T-cell (primary cell): ENCODE data around the gene NLRC3. TPM values are rescaled to one million over a fixed set of nuclear protein-coding genes. Genes with fewer than 3 reads are reported as not detected.

Experiments used
- ATAC-seq, 4 experiments: fragments of 200-7000 bp in 3 of 4; fragments of 150-1000 bp in 1 of 4; cut with Tn5 transposase; replicated peaks in 1 of 4; 1 replicate in 3 of 4; 2 replicates in 1 of 4; pipeline ENCODE4 v1.10.0; 2021; ENCODE audit warnings: moderate library complexity in 3 of 4, mild to moderate bottlenecking in 2 of 4, moderate number of reproducible peaks in 1 of 4
- CTCF ChIA-PET, 2 donors: fragments of 300-600 bp; sonication (Branson Sonifier 250); formaldehyde crosslinking; loops; one replicate each; lab custom pipeline; 2022; ENCODE audit warnings: antibody characterized with exemption in 2 of 2; lab: Charles Lee
- POLR2A ChIA-PET, 2 donors: fragments of 300-600 bp; sonication (Branson Sonifier 250); formaldehyde crosslinking; loops; one replicate each; lab custom pipeline; 2022; ENCODE audit warnings: antibody characterized with exemption in 2 of 2; lab: Charles Lee
- DNase-seq, 35 experiments: peaks; one replicate each; pipeline versions ENCODE4 v3.0.0 to v3.0.0-alpha.2; 2013 to 2023
- H3K27ac ChIP-seq: one replicate; pipeline ENCODE4 v1.5.1; 2013; ENCODE audit warnings: low read length
- H3K27me3 ChIP-seq, 2 experiments: replicated peaks in 1 of 2; 1 replicate in 1 of 2; 2 replicates in 1 of 2; pipeline versions ENCODE4 v1.6.1 to v1.7.0; 2013; ENCODE audit warnings: low read length in 1 of 2, mixed read lengths in 1 of 2; ENCODE audit not compliant: control insufficient read depth in 2 of 2, insufficient read depth in 2 of 2; ENCODE audit errors: extremely low read depth in 1 of 2
- H3K36me3 ChIP-seq, 2 donors: 1 replicate in 1 of 2; 2 replicates in 1 of 2; pipeline versions ENCODE4 v1.6.1 to v1.7.0; 2013; ENCODE audit warnings: low read length in 1 of 2; ENCODE audit not compliant: control insufficient read depth in 2 of 2, insufficient read depth in 1 of 2; ENCODE audit errors: extremely low read depth in 1 of 2
- H3K4me1 ChIP-seq, 2 experiments: 1 replicate in 1 of 2; 2 replicates in 1 of 2; pipeline versions ENCODE4 v1.6.1 to v1.7.0; 2013; ENCODE audit warnings: low read length in 2 of 2, mixed read lengths in 1 of 2; ENCODE audit not compliant: insufficient read depth in 2 of 2, control insufficient read depth in 1 of 2; ENCODE audit errors: extremely low read depth in 1 of 2
- H3K4me3 ChIP-seq, 2 donors: 1 replicate in 1 of 2; 2 replicates in 1 of 2; pipeline versions ENCODE4 v1.5.1 to v1.7.0; 2013; ENCODE audit warnings: mild to moderate bottlenecking in 2 of 2, low read length in 1 of 2, moderate library complexity in 1 of 2; ENCODE audit not compliant: control insufficient read depth in 1 of 2; ENCODE audit errors: extremely low read depth in 1 of 2
- H3K9me3 ChIP-seq: 2 replicates; pipeline ENCODE4 v1.7.0; 2013
- H3K27ac Mint-ChIP-seq, 2 donors: one replicate each; pipeline ENCODE4 v1.8.0; 2020 to 2021; ENCODE audit warnings: mild to moderate bottlenecking in 2 of 2, mixed read lengths in 2 of 2
- H3K27me3 Mint-ChIP-seq, 2 donors: one replicate each; pipeline ENCODE4 v1.8.0; 2021 to 2022; ENCODE audit warnings: mixed read lengths in 2 of 2
- H3K36me3 Mint-ChIP-seq: one replicate; pipeline ENCODE4 v1.8.0; 2021; ENCODE audit warnings: mixed read lengths
- H3K4me1 Mint-ChIP-seq, 3 donors: one replicate each; pipeline ENCODE4 v1.8.0; 2020 to 2022; ENCODE audit warnings: mixed read lengths in 3 of 3, mild to moderate bottlenecking in 1 of 3
- H3K4me3 Mint-ChIP-seq, 3 donors: one replicate each; pipeline ENCODE4 v1.8.0; 2020 to 2022; ENCODE audit warnings: mild to moderate bottlenecking in 3 of 3, mixed read lengths in 3 of 3, moderate library complexity in 3 of 3
- H3K9me3 Mint-ChIP-seq, 3 donors: one replicate each; pipeline ENCODE4 v1.8.0; 2020 to 2022; ENCODE audit warnings: mixed read lengths in 3 of 3
- WGBS: methylation state at CpG from one replicate; pipeline ENCODE4 v1.1.5; 2013; ENCODE audit warnings: missing lambda C conversion rate; ENCODE audit not compliant: insufficient coverage; 5-methylcytosine and 5-hydroxymethylcytosine counted together
- total RNA-seq, 35 experiments: library from RNA in 6 of 35; stranded (reverse) in 6 of 35; fragments of 120-200 nt in 1 of 35; gene quantifications; one replicate each; pipeline versions ENCODE4 v1.2.1 to v1.2.4 and lab custom pipeline; 2013 to 2026

The NLRC3 gene
- total RNA-seq, 5 donors from 2014 or later (not counting 1 experiment from before 2014, with no cell fraction given), result 75.6 to 178 (median 160) TPM

- ChIA-PET CTCF (interaction anchor here in 1 of 2 donors (0.5 kb wide), 1 partner anchor 52 kb away, joined by 3 read pairs; no protein-coding TSS in a partner anchor), POLR2A (no interaction called here)
- no peaks in the 10 kb centered on the region for H3K27me3 ChIP-seq
- no peaks in the 10 kb centered on the region for H3K9me3 ChIP-seq
- peaks cover 0 to 3% of the 10 kb centered on the region in 2 experiments for H3K4me1 ChIP-seq
- no peak for DNase-seq
- H3K27ac ChIP-seq, result no peak overlapping the region
- ATAC-seq, result no peak
- H3K36me3 ChIP-seq, result peaks cover 30 to 93% of the 10 kb centered on the region in 2 donors
- WGBS, result 89% methylated on average over 10 of the region's 10 CpGs
- no peak overlapping the region for H3K4me3 ChIP-seq
- H3K36me3 Mint-ChIP-seq, result peaks cover 68% of the 10 kb centered on the region
- H3K4me3 Mint-ChIP-seq, result no peak overlapping the region
- no peaks in the 10 kb centered on the region for H3K27me3 Mint-ChIP-seq
- no peaks in the 10 kb centered on the region for H3K9me3 Mint-ChIP-seq
- no peak overlapping the region for H3K27ac Mint-ChIP-seq
- peaks cover 1 to 14% (median 5%) of the 10 kb centered on the region in 3 donors for H3K4me1 Mint-ChIP-seq
These were observed 28.8 kb downstream of the NLRC3 start for GRCh38 chr16:3548445-3548844.

GRCh38 chr16:3546986-3547682, 30.1 kb downstream of the NLRC3 start:
- ChIA-PET CTCF (no interaction called here), POLR2A (no interaction called here)
- Mint-ChIP-seq H3K27ac (peak overlapping the region in 1 of 2 donors; percentile 18), H3K36me3 (peaks cover 68% of the 10 kb centered on the region), H3K4me1 (peaks cover under 1 to 14% (median 5%) of the 10 kb centered on the region in 3 donors), H3K27me3 (no peaks in the 10 kb centered on the region), H3K9me3 (no peaks in the 10 kb centered on the region), H3K4me3 (no peak overlapping the region)
- no peaks in the 10 kb centered on the region for H3K4me1 ChIP-seq
- no peak for DNase-seq
- no peaks in the 10 kb centered on the region for H3K9me3 ChIP-seq
- 85% methylated on average over 10 of the region's 15 CpGs for WGBS
- no peak for ATAC-seq
- no peak overlapping the region for H3K4me3 ChIP-seq
- no peaks in the 10 kb centered on the region for H3K27me3 ChIP-seq
- H3K27ac ChIP-seq, result no peak overlapping the region
- H3K36me3 ChIP-seq, result peaks cover 26 to 93% of the 10 kb centered on the region in 2 donors

- H3K36me3 ChIP-seq, result peaks cover 12 to 71% of the 10 kb centered on the region in 2 donors
- ChIA-PET CTCF (no interaction called here), POLR2A (interaction anchor here in 1 of 2 donors (0.7 kb wide), 1 partner anchor 38 kb away, joined by 3 read pairs; no protein-coding TSS in a partner anchor)
- no peak for DNase-seq
- no peaks in the 10 kb centered on the region for H3K27me3 ChIP-seq
- H3K9me3 ChIP-seq, result no peaks in the 10 kb centered on the region
- peak overlapping the region in 1 of 2 donors; percentile 61 for H3K27ac Mint-ChIP-seq
- H3K4me1 Mint-ChIP-seq, result no peaks in the 10 kb centered on the region
- H3K4me3 ChIP-seq, result no peak overlapping the region
- peaks cover 40% of the 10 kb centered on the region for H3K36me3 Mint-ChIP-seq
- H3K4me1 ChIP-seq, result no peaks in the 10 kb centered on the region
- 97% methylated on average over 6 of the region's 6 CpGs for WGBS
- ATAC-seq, result no peak
- H3K4me3 Mint-ChIP-seq, result no peak overlapping the region
- no peak overlapping the region for H3K27ac ChIP-seq
- no peaks in the 10 kb centered on the region for H3K27me3 Mint-ChIP-seq
- no peaks in the 10 kb centered on the region for H3K9me3 Mint-ChIP-seq
These were observed 34.4 kb downstream of the NLRC3 start for GRCh38 chr16:3542601-3543373.

GRCh38 chr16:3541527-3542155, 35.6 kb downstream of the NLRC3 start:
- POLR2A ChIA-PET, result interaction anchor here in 1 of 2 donors (0.5 kb wide), 1 partner anchor 11 kb away, joined by 3 read pairs; no protein-coding TSS in a partner anchor
- H3K4me1 ChIP-seq, result no peaks in the 10 kb centered on the region
- peaks cover 33% of the 10 kb centered on the region for H3K36me3 Mint-ChIP-seq
- H3K27ac ChIP-seq, result no peak overlapping the region
- H3K9me3 ChIP-seq, result no peaks in the 10 kb centered on the region
- no peak overlapping the region for H3K4me3 Mint-ChIP-seq
- DNase-seq (no peak), ATAC-seq (no peak)
- H3K27me3 ChIP-seq, result no peaks in the 10 kb centered on the region
- no peak overlapping the region for H3K4me3 ChIP-seq
- peak overlapping the region in 1 of 2 donors; percentile 34 for H3K27ac Mint-ChIP-seq
- CTCF ChIA-PET, result no interaction called here
- WGBS, result 96% methylated on average over 12 of the region's 13 CpGs
- peaks cover 10 to 66% of the 10 kb centered on the region in 2 donors for H3K36me3 ChIP-seq
- H3K27me3 Mint-ChIP-seq, result no peaks in the 10 kb centered on the region
- H3K9me3 Mint-ChIP-seq, result no peaks in the 10 kb centered on the region
- peaks cover 0 to 1% (median 0%) of the 10 kb centered on the region in 3 donors for H3K4me1 Mint-ChIP-seq

- Histone ChIP-seq H3K4me3 (no peak overlapping the region), H3K36me3 (peaks cover 2 to 52% of the 10 kb centered on the region in 2 donors), H3K9me3 (no peaks in the 10 kb centered on the region), H3K27ac (no peak overlapping the region), H3K4me1 (no peaks in the 10 kb centered on the region), H3K27me3 (no peaks in the 10 kb centered on the region)
- Mint-ChIP-seq H3K4me3 (no peak overlapping the region), H3K27me3 (no peaks in the 10 kb centered on the region), H3K27ac (no peak overlapping the region), H3K9me3 (no peaks in the 10 kb centered on the region), H3K36me3 (peaks cover 35% of the 10 kb centered on the region), H3K4me1 (peaks cover 14 to 17% (median 16%) of the 10 kb centered on the region in 3 donors)
- DNase-seq, result no peak
- ATAC-seq, result no peak
- ChIA-PET CTCF (no interaction called here), POLR2A (no interaction called here)
- WGBS, result no CpG with 5 or more reads among the region's 4 CpGs
These were observed 39.0 kb downstream of the NLRC3 start for GRCh38 chr16:3538222-3538621.

- ChIA-PET CTCF (interaction anchor here in 1 of 2 donors (1.1 kb wide), 1 partner anchor 8 kb away, joined by 3 read pairs; no protein-coding TSS in a partner anchor), POLR2A (no interaction called here)
- Mint-ChIP-seq H3K9me3 (no peaks in the 10 kb centered on the region), H3K4me3 (no peak overlapping the region), H3K27me3 (no peaks in the 10 kb centered on the region), H3K27ac (peak overlapping the region; percentile 20 to 58), H3K36me3 (peaks cover 33% of the 10 kb centered on the region), H3K4me1 (peaks cover 14 to 17% (median 16%) of the 10 kb centered on the region in 3 donors)
- Histone ChIP-seq H3K27me3 (no peaks in the 10 kb centered on the region), H3K9me3 (no peaks in the 10 kb centered on the region), H3K4me1 (no peaks in the 10 kb centered on the region), H3K4me3 (no peak overlapping the region), H3K36me3 (peaks cover 2 to 41% of the 10 kb centered on the region in 2 donors), H3K27ac (no peak overlapping the region)
- DNase-seq (no peak), ATAC-seq (no peak)
- WGBS, result 85% methylated on average over 2 of the region's 4 CpGs
These were observed 40.4 kb downstream of the NLRC3 start for GRCh38 chr16:3536851-3537250.
